Adrenal gland (tissue), 12 donors: ENCODE results near the gene SH3BP4. TPM values are rescaled to one million over a fixed set of nuclear protein-coding genes. Genes with fewer than 3 reads are reported as not detected.

Experiments used
- DNase-seq, 7 donors: peaks; one replicate each; pipeline ENCODE4 v3.0.0-alpha.2; 2019 to 2020
- H3K27ac ChIP-seq, 5 donors: fragments of 200-600 bp; sonication (generic) in 4 of 5; 1 replicate in 3 of 5; 2 replicates in 2 of 5; pipeline versions ENCODE4 v1.5.1 to v1.8.0; 2016 to 2020; ENCODE audit warnings: mild to moderate bottlenecking in 1 of 5
- H3K27me3 ChIP-seq: fragments of 200-600 bp; 2 replicates; pipeline ENCODE4 v1.8.0; 2021
- H3K36me3 ChIP-seq, 2 donors: fragments of 200-600 bp; replicated peaks in 1 of 2; 1 replicate in 1 of 2; 2 replicates in 1 of 2; pipeline versions ENCODE4 v1.5.1 to v1.8.0; 2018 to 2022
- H3K4me1 ChIP-seq, 2 donors: fragments of 200-600 bp; replicated peaks in 1 of 2; 1 replicate in 1 of 2; 2 replicates in 1 of 2; pipeline versions ENCODE4 v1.5.1 to v1.8.0; 2018 to 2021
- H3K4me3 ChIP-seq, 4 donors: fragments of 200-600 bp; sonication (generic) in 3 of 4; one replicate each; pipeline ENCODE4 v1.5.1; 2016 to 2018
- H3K9me3 ChIP-seq, 3 donors: fragments of 200-600 bp; sonication (generic) in 1 of 3; replicated peaks in 1 of 3; 1 replicate in 2 of 3; 2 replicates in 1 of 3; pipeline versions ENCODE4 v1.5.1 to v1.8.0; 2016 to 2021
- CTCF ChIP-seq, 6 experiments: fragments of 450-650 bp in 4 of 6; fragments of 200-600 bp in 2 of 6; sonication (generic) in 1 of 6; IDR thresholded peaks; 1 replicate in 5 of 6; 2 replicates in 1 of 6; pipeline versions ENCODE4 v1.5.1 to v1.8.0; 2016 to 2021; ENCODE audit warnings: antibody characterized with exemption in 6 of 6, mild to moderate bottlenecking in 2 of 6, moderate library complexity in 1 of 6
- POLR2A ChIP-seq, 2 donors: fragments of 450-650 bp; IDR thresholded peaks; one replicate each; pipeline ENCODE4 v1.6.1; 2017; ENCODE audit warnings: antibody characterized with exemption in 2 of 2, mild to moderate bottlenecking in 2 of 2, moderate library complexity in 1 of 2
- WGBS, 4 donors: extraction: QIAGEN DNeasy Blood & Tissue Kit in 2 of 4; methylation state at CpG; one replicate each; pipeline versions ENCODE4 v1.1.5 to v1.1.7; 2013 to 2017; 5-methylcytosine and 5-hydroxymethylcytosine counted together
- intact Hi-C, 2 donors: fragments of 100-400 bp; cut with DNase I; formaldehyde crosslinking; loops; one replicate each; pipeline versions ENCODE4 v1.14.1 to v1.15.0; 2022 to 2023
- polyA plus RNA-seq, 3 donors: library from polyadenylated mRNA; stranded (reverse); fragments of 200-250 nt in 2 of 3; fragments of 350-450 nt in 1 of 3; fragmentation: Illumina TruSeq in 1 of 3; extraction: RNeasy Lipid Tissue Mini Kit (QIAGEN cat#74804) in 1 of 3; gene quantifications; one replicate each; pipeline ENCODE4 v1.2.3, GENCODE V29; 2013 to 2014
- total RNA-seq, 9 donors: library from RNA; depleted of rRNA in 4 of 9; stranded (reverse); fragments of >200 nt in 4 of 9; fragments of 120-200 nt in 1 of 9; fragmentation: NEBNext Ultra II Directional in 1 of 9; extraction: Animal tissue kit (Norgen Biotek cat#: 25700) in 1 of 9; gene quantifications; one replicate each; pipeline versions ENCODE4 v1.1.0 to v1.2.4, GENCODE V29; 2013 to 2023
- donor health status: healthy with polysubstance abuse.
- donor health status: Bipolar disorder and iron deficiency.
- donor health status: DM: yes; HTN: yes; CAD: no.
- donor health status: DM: no; HTN: no; CAD: no.
- donor health status: DM: no; HTN: no; CAD: no.
- donor health status: DM: yes; HTN: yes; CAD: no.

Gene SH3BP4
- total and polyA plus RNA-seq, 12 donors = 5.1 to 26.9 (median 19.9) TPM

DNA sequence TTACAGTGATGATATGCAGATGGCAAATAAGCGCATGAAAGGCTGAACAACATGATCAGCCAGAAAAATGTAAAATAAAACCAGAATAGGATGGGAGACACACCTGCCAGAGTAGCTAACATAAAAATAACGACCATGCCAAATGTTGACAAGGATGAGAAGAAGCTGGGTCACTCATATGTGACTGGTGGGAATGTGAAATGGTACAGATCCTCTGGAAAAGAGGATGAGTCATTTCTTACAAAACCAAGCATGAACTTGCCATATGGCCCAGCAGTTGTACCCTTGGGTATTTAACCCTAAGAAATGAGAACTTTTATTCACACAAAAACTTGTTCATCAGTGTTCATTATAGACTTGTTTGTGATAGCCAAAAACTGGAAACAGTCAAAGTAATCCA is 143.8 kb downstream of the SH3BP4 start:
- Histone ChIP-seq H3K27me3 (no peaks in the 10 kb centered on the region), H3K27ac (no peak overlapping the region), H3K4me3 (no peak overlapping the region), H3K4me1 (no peaks in the 10 kb centered on the region), H3K9me3 (no peaks in the 10 kb centered on the region), H3K36me3 (no peaks in the 10 kb centered on the region)
- intact Hi-C loops = no loop called here
- no peak for DNase-seq
- TF ChIP-seq CTCF (IDR thresholded peaks at IDR 0.05) (no peak), POLR2A (IDR thresholded peaks at IDR 0.05) (no peak)
- 82 to 89% (median 88%) methylated on average over 2 of the region's 2 CpGs for WGBS, 4 donors

- no peaks in the 10 kb centered on the region for H3K9me3 ChIP-seq
- no peak for TF ChIP-seq CTCF (IDR thresholded peaks at IDR 0.05)
- TF ChIP-seq POLR2A (IDR thresholded peaks at IDR 0.05) = no peak
- no peaks in the 10 kb centered on the region for H3K4me1 ChIP-seq
- WGBS, 4 donors = 87 to 96% (median 92%) methylated on average over 4 of the region's 4 CpGs
- no peak overlapping the region for H3K4me3 ChIP-seq
- intact Hi-C loops = no loop called here
- no peaks in the 10 kb centered on the region for H3K27me3 ChIP-seq
- H3K36me3 ChIP-seq = no peaks in the 10 kb centered on the region
- DNase-seq = no peak
- H3K27ac ChIP-seq = no peak overlapping the region
Observed at GRCh38 chr2:235096447-235096846, 144.6 kb downstream of the SH3BP4 start.

DNA sequence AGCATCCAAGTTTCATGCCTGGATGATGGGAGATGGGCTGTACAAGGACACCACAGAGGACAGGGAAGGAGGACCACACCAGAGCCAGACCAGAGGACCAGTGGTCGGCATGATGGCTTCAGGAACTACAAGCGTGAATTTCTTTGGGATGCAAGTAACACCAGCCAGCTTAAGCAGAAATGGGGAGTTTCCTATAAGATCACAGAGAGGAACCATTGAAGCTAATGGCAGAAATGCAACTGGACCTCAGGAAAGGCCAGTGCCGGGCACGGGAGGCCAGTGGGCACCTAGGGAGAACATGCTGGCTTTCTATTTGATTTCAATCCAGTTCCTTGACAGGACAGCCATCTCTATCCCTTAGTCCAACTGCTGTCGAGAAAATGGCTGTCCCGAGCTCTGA is 145.4 kb downstream of the SH3BP4 start:
- no peak overlapping the region for H3K4me3 ChIP-seq
- H3K9me3 ChIP-seq = no peaks in the 10 kb centered on the region
- no peaks in the 10 kb centered on the region for H3K36me3 ChIP-seq
- H3K27ac ChIP-seq = no peak overlapping the region
- WGBS, 4 donors = 70 to 87% (median 80%) methylated on average over 6 of the region's 6 CpGs
- H3K27me3 ChIP-seq = no peaks in the 10 kb centered on the region
- TF ChIP-seq CTCF (IDR thresholded peaks at IDR 0.05) = no peak
- no peak for DNase-seq
- intact Hi-C loops = no loop called here
- no peaks in the 10 kb centered on the region for H3K4me1 ChIP-seq

DNA sequence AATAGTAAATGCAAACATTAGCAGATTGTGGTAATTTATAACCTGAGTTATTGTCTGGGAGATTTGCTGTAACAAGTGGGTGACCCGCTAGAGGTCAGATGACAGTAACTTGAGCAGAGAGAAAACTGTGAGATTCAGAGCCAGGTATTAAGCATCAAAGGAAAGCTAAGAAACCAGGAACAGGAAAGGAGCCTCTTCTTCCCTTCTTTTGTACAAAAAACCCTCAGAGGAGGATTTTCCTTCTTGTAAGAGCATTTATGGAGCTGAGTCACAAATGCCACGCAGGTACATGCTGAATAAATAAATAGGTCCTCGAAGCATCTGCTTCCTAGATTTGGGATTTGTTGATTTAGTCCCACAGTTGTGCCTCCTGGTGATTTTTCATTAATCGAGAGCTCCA is 146.5 kb downstream of the SH3BP4 start:
- DNase-seq = no peak
- WGBS, 4 donors = 69 to 87% (median 76%) methylated on average over 4 of the region's 4 CpGs
- Histone ChIP-seq H3K36me3 (no peaks in the 10 kb centered on the region), H3K27me3 (no peaks in the 10 kb centered on the region), H3K4me3 (no peak overlapping the region), H3K4me1 (no peaks in the 10 kb centered on the region), H3K27ac (no peak overlapping the region), H3K9me3 (no peaks in the 10 kb centered on the region)
- no peak for TF ChIP-seq POLR2A (IDR thresholded peaks at IDR 0.05)
- TF ChIP-seq CTCF (IDR thresholded peaks at IDR 0.05) = no peak
- intact Hi-C loops = no loop called here
